HG02884 (cell line): ENCODE results near the gene CAMTA2.
"Not testable (repeated sequence)": the region's sequence is repeated elsewhere in the genome, so short reads cannot be mapped to it uniquely, and the experiment has no call there.

Experiments
- ATAC-seq: cut with Tn5 transposase; IDR thresholded peaks from one replicate; pipeline ENCODE4 v1.9.1; 2021; ENCODE audit warnings: mild to moderate bottlenecking, moderate library complexity; ENCODE audit not compliant: unreplicated experiment

CAMTA2 gene

GRCh38 chr17:4986951-4987766 is at the start of gene CAMTA2:
TSS of gene CAMTA2 (minus strand) at chr17:4987675. CDS start at chr17:4986222, 1,453 bp downstream.
- peak; percentile 52 for ATAC-seq

- ATAC-seq = no peak
Observed at GRCh38 chr17:5035315-5035714, 47.8 kb upstream of the CAMTA2 start, which contains the start of gene SLC52A1. TSS of gene SLC52A1 (minus strand) at chr17:5035426. CDS start at chr17:5034606, 820 bp downstream.

GRCh38 chr17:5034651-5035050 is 47.2 kb upstream of the CAMTA2 start:
- ATAC-seq = no peak

GRCh38 chr17:5034063-5034462 is 46.6 kb upstream of the CAMTA2 start:
- no peak for ATAC-seq

GRCh38 chr17:5033352-5034015 is 46.0 kb upstream of the CAMTA2 start:
- ATAC-seq = no peak

GRCh38 chr17:5032865-5033264 is 45.4 kb upstream of the CAMTA2 start:
- ATAC-seq = no peak

GRCh38 chr17:5031365-5032082 is 44.0 kb upstream of the CAMTA2 start:
- no peak for ATAC-seq

GRCh38 chr17:5030168-5030567 is 42.7 kb upstream of the CAMTA2 start:
- not testable (repeated sequence) for ATAC-seq

GRCh38 chr17:5027916-5028315 is 40.4 kb upstream of the CAMTA2 start:
- no peak for ATAC-seq

- no peak for ATAC-seq
Observed at GRCh38 chr17:5027299-5027698, 39.8 kb upstream of the CAMTA2 start.

- no peak for ATAC-seq
Observed at GRCh38 chr17:5024604-5025003, 37.1 kb upstream of the CAMTA2 start.

- ATAC-seq = no peak
Observed at GRCh38 chr17:5023588-5024147, 36.2 kb upstream of the CAMTA2 start.

GRCh38 chr17:5022171-5022711 is 34.8 kb upstream of the CAMTA2 start:
- no peak for ATAC-seq

GRCh38 chr17:5020502-5021023 is 33.1 kb upstream of the CAMTA2 start:
- no peak for ATAC-seq

- ATAC-seq = no peak
Observed at GRCh38 chr17:5019475-5019956, 32.0 kb upstream of the CAMTA2 start.

- ATAC-seq = no peak
Observed at GRCh38 chr17:5014357-5014756, 26.9 kb upstream of the CAMTA2 start.

GRCh38 chr17:5011928-5012327 is 24.5 kb upstream of the CAMTA2 start:
- ATAC-seq = no peak

- ATAC-seq = no peak
Observed at GRCh38 chr17:5003214-5003867, 15.9 kb upstream of the CAMTA2 start.

GRCh38 chr17:5002121-5002788 is 14.8 kb upstream of the CAMTA2 start:
- no peak for ATAC-seq
